C4-2B (cell line): ENCODE data around the gene BEX3.

ENCODE experiments used
- ZFX ChIP-seq: fragments of 450-650 bp; IDR thresholded peaks from 2 replicates; pipeline ENCODE4 v1.6.1; 2017
- TF ChIP-seq, protein P1 (sequence below): fragments of 450-650 bp; conservative IDR thresholded peaks from 2 replicates; pipeline ENCODE4 v1.5.1; 2017; ENCODE audit warnings: mild to moderate bottlenecking

DNA sequence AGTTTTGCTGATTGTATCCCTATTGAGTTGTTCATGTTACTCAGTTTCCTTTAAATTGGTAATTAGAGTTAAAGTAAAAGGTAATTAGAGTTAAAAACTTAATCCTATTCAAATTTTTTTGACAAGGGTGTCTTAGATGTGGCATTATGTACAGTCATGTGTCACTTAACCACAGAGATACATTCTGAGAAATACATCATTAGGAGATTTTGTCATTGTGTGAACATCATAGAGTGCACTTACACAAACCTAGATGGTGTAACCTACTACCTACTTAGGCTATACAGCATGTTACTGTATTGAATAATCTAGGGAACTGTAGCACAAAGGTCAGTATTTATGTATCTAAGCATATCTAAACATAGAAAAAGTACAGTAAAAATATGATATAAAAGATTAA is 39.2 kb downstream of the BEX3 start:
- TF ChIP-seq, protein P1, sequence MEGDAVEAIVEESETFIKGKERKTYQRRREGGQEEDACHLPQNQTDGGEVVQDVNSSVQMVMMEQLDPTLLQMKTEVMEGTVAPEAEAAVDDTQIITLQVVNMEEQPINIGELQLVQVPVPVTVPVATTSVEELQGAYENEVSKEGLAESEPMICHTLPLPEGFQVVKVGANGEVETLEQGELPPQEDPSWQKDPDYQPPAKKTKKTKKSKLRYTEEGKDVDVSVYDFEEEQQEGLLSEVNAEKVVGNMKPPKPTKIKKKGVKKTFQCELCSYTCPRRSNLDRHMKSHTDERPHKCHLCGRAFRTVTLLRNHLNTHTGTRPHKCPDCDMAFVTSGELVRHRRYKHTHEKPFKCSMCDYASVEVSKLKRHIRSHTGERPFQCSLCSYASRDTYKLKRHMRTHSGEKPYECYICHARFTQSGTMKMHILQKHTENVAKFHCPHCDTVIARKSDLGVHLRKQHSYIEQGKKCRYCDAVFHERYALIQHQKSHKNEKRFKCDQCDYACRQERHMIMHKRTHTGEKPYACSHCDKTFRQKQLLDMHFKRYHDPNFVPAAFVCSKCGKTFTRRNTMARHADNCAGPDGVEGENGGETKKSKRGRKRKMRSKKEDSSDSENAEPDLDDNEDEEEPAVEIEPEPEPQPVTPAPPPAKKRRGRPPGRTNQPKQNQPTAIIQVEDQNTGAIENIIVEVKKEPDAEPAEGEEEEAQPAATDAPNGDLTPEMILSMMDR, result no peak
- no peak for TF ChIP-seq ZFX
